ENCODE results near the gene A3GALT2.

- TF ChIP-seq CTCF (IDR thresholded peaks at IDR 0.05) (no peak), TAF1 (IDR thresholded peaks at IDR 0.05; ENCODE audit: borderline replicate concordance, low read depth, low read length) (no peak), MEF2A (IDR thresholded peaks at IDR 0.05; ENCODE audit: borderline replicate concordance, low read depth) (no peak), TEAD4 (IDR thresholded peaks at IDR 0.05; ENCODE audit: borderline replicate concordance, insufficient read depth) (no peak), EP300 (IDR thresholded peaks at IDR 0.05; ENCODE audit: borderline replicate concordance in 1 of 2, low read depth in 1 of 2, low read length in 1 of 2) (no peak), RAD21 (IDR thresholded peaks at IDR 0.05; ENCODE audit: low read length) (no peak), ELF1 (IDR thresholded peaks at IDR 0.05) (no peak), EZH2phosphoT487 (IDR thresholded peaks at IDR 0.05; ENCODE audit: borderline replicate concordance, low read depth) (no peak)
These were observed 33.9 kb upstream of the A3GALT2 start for GRCh38 chr1:33354707-33355316.

Data from SK-N-SH (cell line).